ENCODE data around the gene PI4KA.
"Not testable (repeated sequence)": the region's sequence is repeated elsewhere in the genome, so short reads cannot be mapped to it uniquely, and the experiment has no call there.

DNA sequence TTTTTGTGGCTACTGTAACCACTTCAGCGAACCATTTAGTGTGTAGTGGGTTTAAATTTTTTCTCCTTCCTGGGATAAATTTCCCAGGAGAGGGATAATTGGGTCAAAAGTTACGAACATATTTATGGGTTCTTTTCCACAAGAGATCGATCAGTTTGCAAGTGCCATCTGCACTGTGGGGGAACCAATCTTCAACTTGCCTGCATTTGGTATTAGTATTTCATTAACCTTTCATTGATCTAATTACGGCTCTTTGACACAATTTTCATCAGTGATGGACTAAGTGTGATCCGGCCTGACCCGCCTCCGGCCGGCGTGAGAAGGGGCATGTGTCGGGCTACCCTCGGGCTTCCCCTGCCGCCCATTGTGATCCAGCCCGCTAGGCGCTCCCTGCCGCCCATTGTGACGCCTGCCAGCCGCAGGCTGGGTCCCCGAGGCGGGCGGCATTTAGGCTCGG lies 156.9 kb downstream of the PI4KA start:
- not testable (repeated sequence) for TF ChIP-seq CTCF (conservative IDR thresholded peaks at IDR 0.05; ENCODE audit: low read depth, low read length); EZH2 (IDR thresholded peaks at IDR 0.05; ENCODE audit: borderline replicate concordance, low read depth, low read length, poor library complexity, severe bottlenecking)
